Sigmoid colon (tissue), 4 donors: Measurements from ENCODE around the gene PVRIG.

Experiments used
- POLR2A ChIP-seq, 2 donors: fragments of 450-650 bp; IDR thresholded peaks; one replicate each; pipeline ENCODE4 v1.6.1; 2016; ENCODE audit warnings: antibody characterized with exemption in 2 of 2, mild to moderate bottlenecking in 2 of 2, moderate library complexity in 2 of 2
- POLR2AphosphoS5 ChIP-seq, 4 donors: sonication (generic); formaldehyde crosslinking; IDR thresholded peaks; one replicate each; pipeline ENCODE4 v1.6.1; 2017; ENCODE audit warnings: antibody characterized with exemption in 4 of 4
- TF ChIP-seq, protein P1 (sequence below), 4 experiments: fragments of 450-650 bp in 3 of 4; fragments of 200-600 bp in 1 of 4; IDR thresholded peaks; one replicate each; pipeline ENCODE4 v1.5.1; 2016 to 2019; ENCODE audit warnings: antibody characterized with exemption in 4 of 4, mild to moderate bottlenecking in 3 of 4, moderate library complexity in 2 of 4

DNA sequence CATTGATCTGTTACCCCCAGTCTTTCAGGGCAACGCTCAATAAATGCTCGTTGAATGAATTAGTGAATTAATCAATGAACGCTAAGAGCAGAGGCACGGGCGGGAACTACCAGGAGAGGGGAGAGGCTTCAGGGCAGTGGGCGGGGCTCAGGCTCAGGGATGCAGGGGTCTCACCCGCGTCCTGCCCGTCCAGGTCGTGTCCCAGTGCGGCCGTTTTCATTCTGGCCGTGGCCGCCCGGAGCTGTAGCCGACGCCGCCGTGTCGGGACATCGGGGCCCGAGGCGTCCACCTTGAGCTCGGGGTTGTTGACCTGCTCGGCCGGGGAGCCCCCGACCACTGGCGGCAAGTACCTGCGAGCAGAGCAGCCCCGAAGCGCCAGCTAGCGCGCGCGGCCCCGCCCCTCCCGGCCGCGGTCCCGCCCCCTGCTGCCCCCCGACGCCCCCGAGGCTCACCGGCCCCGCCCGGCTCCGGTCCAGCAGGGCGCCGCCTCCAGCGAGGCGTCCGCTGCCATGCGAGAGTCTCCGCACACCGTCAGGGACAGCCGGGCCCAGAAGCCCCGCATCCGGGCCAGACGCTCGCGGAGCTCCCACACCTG lies 48.6 kb upstream of the PVRIG start:
- TF ChIP-seq POLR2AphosphoS5 (IDR thresholded peaks at IDR 0.05) (no peak), POLR2A (IDR thresholded peaks at IDR 0.05) (no peak)
- TF ChIP-seq, protein P1, sequence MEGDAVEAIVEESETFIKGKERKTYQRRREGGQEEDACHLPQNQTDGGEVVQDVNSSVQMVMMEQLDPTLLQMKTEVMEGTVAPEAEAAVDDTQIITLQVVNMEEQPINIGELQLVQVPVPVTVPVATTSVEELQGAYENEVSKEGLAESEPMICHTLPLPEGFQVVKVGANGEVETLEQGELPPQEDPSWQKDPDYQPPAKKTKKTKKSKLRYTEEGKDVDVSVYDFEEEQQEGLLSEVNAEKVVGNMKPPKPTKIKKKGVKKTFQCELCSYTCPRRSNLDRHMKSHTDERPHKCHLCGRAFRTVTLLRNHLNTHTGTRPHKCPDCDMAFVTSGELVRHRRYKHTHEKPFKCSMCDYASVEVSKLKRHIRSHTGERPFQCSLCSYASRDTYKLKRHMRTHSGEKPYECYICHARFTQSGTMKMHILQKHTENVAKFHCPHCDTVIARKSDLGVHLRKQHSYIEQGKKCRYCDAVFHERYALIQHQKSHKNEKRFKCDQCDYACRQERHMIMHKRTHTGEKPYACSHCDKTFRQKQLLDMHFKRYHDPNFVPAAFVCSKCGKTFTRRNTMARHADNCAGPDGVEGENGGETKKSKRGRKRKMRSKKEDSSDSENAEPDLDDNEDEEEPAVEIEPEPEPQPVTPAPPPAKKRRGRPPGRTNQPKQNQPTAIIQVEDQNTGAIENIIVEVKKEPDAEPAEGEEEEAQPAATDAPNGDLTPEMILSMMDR (IDR thresholded peaks at IDR 0.05): no peak
